ENCODE results near the gene SLC12A6.

SLC12A6 gene

GRCh38 chr15:34241376-34242330 lies 95.9 kb downstream of the SLC12A6 start:
- peak; percentile 23 for DNase-seq (ENCODE audit: extremely low spot score)
- TF ChIP-seq L3MBTL2 (conservative IDR thresholded peaks at IDR 0.05) (no peak), FOXM1 (IDR thresholded peaks at IDR 0.05; ENCODE audit: borderline replicate concordance) (no peak), ELF4 (IDR thresholded peaks at IDR 0.05) (no peak), SP1 (IDR thresholded peaks at IDR 0.05) (no peak), ARNT (IDR thresholded peaks at IDR 0.05) (no peak), FOXK2 (IDR thresholded peaks at IDR 0.05) (no peak), FOXA1 (IDR thresholded peaks at IDR 0.05) (no peak), PKNOX1 (IDR thresholded peaks at IDR 0.05) (no peak), TARDBP (IDR thresholded peaks at IDR 0.05) (no peak), HDGF (IDR thresholded peaks at IDR 0.05; ENCODE audit: borderline replicate concordance) (no peak), ZNF384 (IDR thresholded peaks at IDR 0.05) (no peak), LEF1 (IDR thresholded peaks at IDR 0.05; ENCODE audit: borderline replicate concordance) (no peak), NFRKB (IDR thresholded peaks at IDR 0.05) (no peak), SUZ12 (IDR thresholded peaks at IDR 0.05) (no peak), BHLHE40 (IDR thresholded peaks at IDR 0.05; ENCODE audit: borderline replicate concordance) (no peak), CTBP1 (IDR thresholded peaks at IDR 0.05; ENCODE audit: borderline replicate concordance) (no peak)
- ChIA-PET POLR2A (no interaction called here), CTCF (interaction anchor here (1.0 to 1.1 kb wide), 2 partner anchors 8 to 11 kb away, joined by 3 to 4 read pairs; no protein-coding TSS in a partner anchor)

DNA sequence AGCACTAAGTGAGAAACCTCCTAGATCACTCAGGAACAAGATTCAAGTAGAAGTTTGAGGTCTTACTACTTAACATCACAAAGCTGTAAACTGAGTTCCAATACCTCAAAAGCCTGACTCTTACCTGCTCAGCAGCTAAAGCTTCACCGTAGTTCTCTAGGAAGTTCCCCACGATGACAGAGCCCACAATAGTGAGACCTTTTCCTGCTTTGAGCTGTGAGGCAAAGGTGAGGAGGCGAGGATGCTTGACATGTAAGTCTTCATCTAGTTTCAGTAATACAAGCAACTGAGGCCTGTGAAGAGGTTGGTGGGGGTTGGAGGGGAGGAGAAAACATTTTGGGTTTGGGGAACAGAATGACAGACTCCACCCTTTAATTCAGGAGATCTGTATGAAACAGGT lies 97.0 kb downstream of the SLC12A6 start:
- no peak for TF ChIP-seq SP1 (IDR thresholded peaks at IDR 0.05)
- TF ChIP-seq SUZ12 (IDR thresholded peaks at IDR 0.05) = no peak
- TF ChIP-seq LEF1 (IDR thresholded peaks at IDR 0.05; ENCODE audit: borderline replicate concordance) = no peak
- no peak for TF ChIP-seq BHLHE40 (IDR thresholded peaks at IDR 0.05; ENCODE audit: borderline replicate concordance)
- TF ChIP-seq L3MBTL2 (conservative IDR thresholded peaks at IDR 0.05) = no peak
- TF ChIP-seq HDGF (IDR thresholded peaks at IDR 0.05; ENCODE audit: borderline replicate concordance) = no peak
- no peak for TF ChIP-seq ELF4 (IDR thresholded peaks at IDR 0.05)
- TF ChIP-seq FOXM1 (IDR thresholded peaks at IDR 0.05; ENCODE audit: borderline replicate concordance) = no peak
- no peak for TF ChIP-seq NFRKB (IDR thresholded peaks at IDR 0.05)
- TF ChIP-seq CTBP1 (IDR thresholded peaks at IDR 0.05; ENCODE audit: borderline replicate concordance) = no peak
- no peak for TF ChIP-seq ARNT (IDR thresholded peaks at IDR 0.05)
- TF ChIP-seq PKNOX1 (IDR thresholded peaks at IDR 0.05) = no peak
- no peak for TF ChIP-seq FOXA1 (IDR thresholded peaks at IDR 0.05)
- DNase-seq (ENCODE audit: extremely low spot score) = no peak
- POLR2A ChIA-PET = no interaction called here
- CTCF ChIA-PET = interaction anchor here (0.6 to 1.1 kb wide), 2 partner anchors 12 to 1074 kb away, joined by 3 read pairs; no protein-coding TSS in a partner anchor

DNA sequence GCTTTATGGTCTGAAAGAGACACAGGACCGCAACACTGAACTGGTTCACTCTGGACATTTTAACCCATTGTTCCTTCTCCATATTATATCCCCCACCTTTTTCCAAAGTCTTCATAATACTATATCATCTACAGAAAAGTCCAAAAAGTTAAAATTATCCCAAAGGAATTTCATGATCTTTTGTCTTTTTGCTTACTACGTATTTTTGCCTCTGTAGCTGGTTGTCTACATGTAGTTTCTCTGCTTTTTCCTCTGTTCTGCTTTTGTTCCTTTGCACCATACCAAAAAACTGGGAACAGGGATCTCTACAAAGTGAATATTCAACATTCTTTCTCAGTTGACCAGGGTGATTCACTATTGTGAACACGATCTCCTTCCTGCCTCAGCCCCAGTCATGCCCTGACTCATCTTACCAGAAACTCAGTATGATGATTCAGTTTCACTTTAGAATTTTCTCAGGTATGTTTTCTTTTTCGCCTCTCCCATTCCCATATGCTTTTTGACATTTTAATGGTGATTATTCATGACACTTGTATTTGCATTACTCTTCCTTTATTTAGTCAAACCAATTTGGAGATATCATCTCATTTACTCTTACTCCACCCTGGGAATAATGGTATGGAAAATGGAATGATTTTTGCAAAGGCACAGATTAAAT lies 98.3 kb downstream of the SLC12A6 start:
- POLR2A ChIA-PET = no interaction called here
- DNase-seq (ENCODE audit: extremely low spot score) = no peak
- TF ChIP-seq FOXA1 (IDR thresholded peaks at IDR 0.05) (no peak), SP1 (IDR thresholded peaks at IDR 0.05) (no peak), FOXM1 (IDR thresholded peaks at IDR 0.05; ENCODE audit: borderline replicate concordance) (no peak), ARNT (IDR thresholded peaks at IDR 0.05) (no peak), ZNF384 (IDR thresholded peaks at IDR 0.05) (no peak), SUZ12 (IDR thresholded peaks at IDR 0.05) (no peak), PKNOX1 (IDR thresholded peaks at IDR 0.05) (no peak), NFRKB (IDR thresholded peaks at IDR 0.05) (no peak), ELF4 (IDR thresholded peaks at IDR 0.05) (no peak), LEF1 (IDR thresholded peaks at IDR 0.05; ENCODE audit: borderline replicate concordance) (no peak), HDGF (IDR thresholded peaks at IDR 0.05; ENCODE audit: borderline replicate concordance) (no peak), CTBP1 (IDR thresholded peaks at IDR 0.05; ENCODE audit: borderline replicate concordance) (no peak), FOXK2 (IDR thresholded peaks at IDR 0.05) (no peak)
- CTCF ChIA-PET = no interaction called here

DNA sequence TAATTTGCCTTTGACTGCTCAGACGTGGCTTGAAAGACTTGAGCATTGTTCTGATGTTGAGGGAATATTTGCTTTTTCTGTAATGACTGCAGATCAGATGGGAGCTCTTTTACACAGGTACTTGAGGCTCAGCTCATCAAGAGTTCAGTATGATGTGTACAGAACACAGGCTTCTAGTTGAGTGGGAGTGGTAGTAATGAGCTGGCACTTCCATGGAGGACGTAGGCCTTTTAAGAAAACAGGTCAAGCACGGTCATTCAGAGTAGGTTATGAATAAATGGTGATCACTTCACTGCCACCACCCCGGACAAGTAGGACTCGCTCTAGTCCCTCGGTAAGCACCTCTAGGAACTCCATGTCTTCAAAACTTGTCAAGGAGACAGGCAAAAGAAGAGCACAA lies 104.0 kb downstream of the SLC12A6 start:
- POLR2A ChIA-PET = no interaction called here
- DNase-seq (ENCODE audit: extremely low spot score) = no peak
- CTCF ChIA-PET = interaction anchor here (0.9 to 1.0 kb wide), 2 partner anchors 8 to 110 kb away, joined by 3 to 4 read pairs; partner anchors contain the start of gene NUTM1
- TF ChIP-seq PKNOX1 (IDR thresholded peaks at IDR 0.05) (no peak), FOXK2 (IDR thresholded peaks at IDR 0.05) (no peak), BHLHE40 (IDR thresholded peaks at IDR 0.05; ENCODE audit: borderline replicate concordance) (no peak), NFRKB (IDR thresholded peaks at IDR 0.05) (no peak), ZNF384 (IDR thresholded peaks at IDR 0.05) (no peak), CTBP1 (IDR thresholded peaks at IDR 0.05; ENCODE audit: borderline replicate concordance) (no peak), TARDBP (IDR thresholded peaks at IDR 0.05) (no peak), ELF4 (IDR thresholded peaks at IDR 0.05) (no peak), FOXM1 (IDR thresholded peaks at IDR 0.05; ENCODE audit: borderline replicate concordance) (no peak), HDGF (IDR thresholded peaks at IDR 0.05; ENCODE audit: borderline replicate concordance) (no peak), FOXA1 (IDR thresholded peaks at IDR 0.05) (no peak), L3MBTL2 (conservative IDR thresholded peaks at IDR 0.05) (no peak), ARNT (IDR thresholded peaks at IDR 0.05) (no peak), SUZ12 (IDR thresholded peaks at IDR 0.05) (no peak), SP1 (IDR thresholded peaks at IDR 0.05) (no peak), LEF1 (IDR thresholded peaks at IDR 0.05; ENCODE audit: borderline replicate concordance) (no peak)
